ENCODE measurements around the gene KICS2.

DNA sequence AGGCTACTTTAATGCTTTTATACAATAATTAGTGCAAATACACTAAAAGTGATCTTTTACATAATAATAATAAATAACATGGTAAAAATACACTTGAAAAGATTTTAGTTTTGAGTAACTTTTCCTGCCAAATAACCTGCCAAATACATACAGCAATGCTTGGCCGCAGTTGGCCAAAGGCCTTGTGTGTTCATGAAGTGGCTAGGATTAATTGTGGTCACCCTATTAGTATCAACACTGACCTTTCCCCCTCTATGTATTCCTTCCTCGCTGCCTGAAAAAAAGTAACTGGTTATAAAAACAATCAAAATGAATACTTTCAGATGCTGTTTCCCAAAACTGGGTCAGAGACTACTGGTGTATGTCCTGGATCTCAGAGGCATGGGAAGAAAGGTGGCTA lies 34.3 kb downstream of the KICS2 start:
- TF ChIP-seq PKNOX1 (IDR thresholded peaks at IDR 0.05) (no peak), SP1 (IDR thresholded peaks at IDR 0.05) (no peak), SUZ12 (IDR thresholded peaks at IDR 0.05) (no peak), ARNT (IDR thresholded peaks at IDR 0.05) (no peak), L3MBTL2 (conservative IDR thresholded peaks at IDR 0.05) (no peak), FOXA1 (IDR thresholded peaks at IDR 0.05) (no peak), FOXM1 (IDR thresholded peaks at IDR 0.05; ENCODE audit: borderline replicate concordance) (no peak), ELF4 (IDR thresholded peaks at IDR 0.05) (no peak), ZNF384 (IDR thresholded peaks at IDR 0.05) (no peak), TARDBP (IDR thresholded peaks at IDR 0.05) (no peak), FOXK2 (IDR thresholded peaks at IDR 0.05) (no peak), LEF1 (IDR thresholded peaks at IDR 0.05; ENCODE audit: borderline replicate concordance) (no peak), HDGF (IDR thresholded peaks at IDR 0.05; ENCODE audit: borderline replicate concordance) (no peak)

Data from HEK293T (cell line).